Measurements from ENCODE around the gene COL6A1.

Gene COL6A1

DNA sequence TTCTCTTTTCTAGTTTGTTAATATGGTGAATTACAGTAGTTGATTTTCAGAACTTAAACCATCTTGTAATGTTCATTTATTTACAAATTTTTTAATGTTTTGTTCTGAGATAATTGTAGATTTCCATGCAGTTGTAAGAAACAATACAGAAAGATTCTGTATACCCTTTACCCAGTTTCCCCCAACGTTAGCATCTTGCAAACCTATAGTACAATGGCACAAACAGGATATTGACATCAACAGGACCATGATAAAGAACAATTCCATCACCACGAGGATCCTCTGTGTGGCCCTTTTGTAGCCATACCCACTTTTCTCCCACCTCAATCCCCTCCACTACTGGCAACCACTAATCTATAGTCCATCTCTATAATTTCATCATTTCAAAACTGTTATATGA, 33.3 kb downstream of the COL6A1 start:
- Histone ChIP-seq H3K79me2 (ENCODE audit: insufficient read depth, low read depth) (no peaks in the 10 kb centered on the region), H3K4me3 (IDR thresholded peaks at IDR 0.05; ENCODE audit: insufficient read depth, low read depth, low read length) (no peak overlapping the region), H3K4me1 (ENCODE audit: low read depth, poor library complexity, severe bottlenecking) (no peaks in the 10 kb centered on the region), H2AFZ (ENCODE audit: low read depth) (no peak overlapping the region), H3K4me2 (no peak overlapping the region), H4K20me1 (ENCODE audit: insufficient read depth) (no peaks in the 10 kb centered on the region), H3K36me3 (ENCODE audit: insufficient read depth) (no peaks in the 10 kb centered on the region), H3K27ac (no peak overlapping the region), H3K9ac (no peak overlapping the region), H3K27me3 (ENCODE audit: insufficient read depth, low read depth) (peaks cover 49% of the 10 kb centered on the region; the same call in 1 of the 2 replicates)
- TF ChIP-seq, protein P1, sequence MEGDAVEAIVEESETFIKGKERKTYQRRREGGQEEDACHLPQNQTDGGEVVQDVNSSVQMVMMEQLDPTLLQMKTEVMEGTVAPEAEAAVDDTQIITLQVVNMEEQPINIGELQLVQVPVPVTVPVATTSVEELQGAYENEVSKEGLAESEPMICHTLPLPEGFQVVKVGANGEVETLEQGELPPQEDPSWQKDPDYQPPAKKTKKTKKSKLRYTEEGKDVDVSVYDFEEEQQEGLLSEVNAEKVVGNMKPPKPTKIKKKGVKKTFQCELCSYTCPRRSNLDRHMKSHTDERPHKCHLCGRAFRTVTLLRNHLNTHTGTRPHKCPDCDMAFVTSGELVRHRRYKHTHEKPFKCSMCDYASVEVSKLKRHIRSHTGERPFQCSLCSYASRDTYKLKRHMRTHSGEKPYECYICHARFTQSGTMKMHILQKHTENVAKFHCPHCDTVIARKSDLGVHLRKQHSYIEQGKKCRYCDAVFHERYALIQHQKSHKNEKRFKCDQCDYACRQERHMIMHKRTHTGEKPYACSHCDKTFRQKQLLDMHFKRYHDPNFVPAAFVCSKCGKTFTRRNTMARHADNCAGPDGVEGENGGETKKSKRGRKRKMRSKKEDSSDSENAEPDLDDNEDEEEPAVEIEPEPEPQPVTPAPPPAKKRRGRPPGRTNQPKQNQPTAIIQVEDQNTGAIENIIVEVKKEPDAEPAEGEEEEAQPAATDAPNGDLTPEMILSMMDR (conservative IDR thresholded peaks at IDR 0.05; ENCODE audit: low read depth, low read length): no peak

DNA sequence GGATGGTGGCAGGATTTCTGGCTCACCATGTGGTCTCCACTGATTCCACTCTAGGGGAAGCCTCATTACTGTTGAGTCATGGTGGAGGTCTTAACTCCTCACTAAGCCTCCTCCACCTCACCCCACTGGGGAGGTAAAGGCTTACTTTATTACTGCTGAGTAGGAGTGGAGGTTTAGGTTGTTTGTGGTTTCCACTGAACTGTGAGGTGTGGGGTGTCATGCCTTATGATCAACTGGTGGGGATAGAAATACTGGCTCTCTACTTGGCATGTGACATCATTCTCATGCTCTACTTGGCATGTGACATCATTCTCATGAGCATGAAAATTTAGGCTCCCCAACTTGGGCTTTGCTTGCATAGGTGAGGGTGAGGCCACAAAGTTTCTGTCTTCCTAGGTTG, 35.6 kb downstream of the COL6A1 start:
- Histone ChIP-seq H3K79me2 (ENCODE audit: insufficient read depth, low read depth) (no peaks in the 10 kb centered on the region), H3K27ac (no peak overlapping the region), H3K4me2 (no peak overlapping the region), H3K36me3 (ENCODE audit: insufficient read depth) (no peaks in the 10 kb centered on the region), H2AFZ (ENCODE audit: low read depth) (no peak overlapping the region), H4K20me1 (ENCODE audit: insufficient read depth) (no peaks in the 10 kb centered on the region), H3K4me3 (IDR thresholded peaks at IDR 0.05; ENCODE audit: insufficient read depth, low read depth, low read length) (no peak overlapping the region), H3K27me3 (ENCODE audit: insufficient read depth, low read depth) (peaks cover 51% of the 10 kb centered on the region; the same call in 1 of the 2 replicates), H3K9ac (no peak overlapping the region), H3K4me1 (ENCODE audit: low read depth, poor library complexity, severe bottlenecking) (no peaks in the 10 kb centered on the region)
- TF ChIP-seq, protein P1 (conservative IDR thresholded peaks at IDR 0.05; ENCODE audit: low read depth, low read length): no peak

DNA sequence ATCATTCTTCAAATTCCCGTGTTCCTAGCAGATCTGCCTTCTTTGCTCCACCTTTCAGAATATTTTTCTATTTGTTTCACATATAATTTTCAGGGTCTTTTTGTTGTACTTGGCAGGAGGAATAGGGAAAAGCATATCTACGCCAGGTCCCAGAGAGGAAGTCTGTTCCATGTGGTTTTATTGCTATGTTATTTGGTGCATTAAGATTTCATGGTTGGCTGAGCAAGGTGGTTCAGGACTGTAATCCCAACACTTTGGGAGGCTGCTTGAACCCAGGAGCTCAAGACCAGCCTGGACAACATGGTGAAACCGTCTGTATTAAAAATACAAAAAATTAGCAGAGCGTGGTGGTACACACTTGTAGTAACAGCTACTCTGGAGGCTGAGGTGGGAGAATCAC, 36.1 kb downstream of the COL6A1 start:
- Histone ChIP-seq H3K27ac (no peak overlapping the region), H3K79me2 (ENCODE audit: insufficient read depth, low read depth) (no peaks in the 10 kb centered on the region), H3K4me3 (IDR thresholded peaks at IDR 0.05; ENCODE audit: insufficient read depth, low read depth, low read length) (no peak overlapping the region), H3K27me3 (ENCODE audit: insufficient read depth, low read depth) (peaks cover 48% of the 10 kb centered on the region; the same call in 1 of the 2 replicates), H3K36me3 (ENCODE audit: insufficient read depth) (no peaks in the 10 kb centered on the region), H3K4me1 (ENCODE audit: low read depth, poor library complexity, severe bottlenecking) (no peaks in the 10 kb centered on the region), H3K4me2 (no peak overlapping the region), H3K9ac (no peak overlapping the region), H4K20me1 (ENCODE audit: insufficient read depth) (no peaks in the 10 kb centered on the region), H2AFZ (ENCODE audit: low read depth) (no peak overlapping the region)
- TF ChIP-seq, protein P1 (conservative IDR thresholded peaks at IDR 0.05; ENCODE audit: low read depth, low read length): no peak

DNA sequence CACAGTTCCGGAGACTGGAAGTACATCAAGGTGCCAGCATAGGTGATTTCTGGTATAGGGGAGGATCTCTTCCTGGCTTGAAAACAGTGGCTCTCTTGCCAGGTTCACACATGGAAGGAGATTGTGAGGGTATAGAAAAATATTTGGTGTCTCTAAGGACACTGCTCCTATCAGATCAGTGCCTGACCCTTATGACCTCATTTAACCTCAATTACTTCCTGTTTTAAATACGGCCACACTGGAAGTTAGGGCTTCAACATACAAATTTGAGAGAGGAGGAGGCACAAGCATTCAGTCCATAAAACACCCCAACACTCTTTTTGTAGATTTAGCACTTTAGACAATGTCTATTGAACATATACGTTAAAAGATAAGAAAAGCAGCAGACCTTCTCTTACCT, 37.0 kb downstream of the COL6A1 start:
- H4K20me1 ChIP-seq (ENCODE audit: insufficient read depth): no peaks in the 10 kb centered on the region
- H3K27ac ChIP-seq: no peak overlapping the region
- H3K4me1 ChIP-seq (ENCODE audit: low read depth, poor library complexity, severe bottlenecking): no peaks in the 10 kb centered on the region
- TF ChIP-seq, protein P1 (conservative IDR thresholded peaks at IDR 0.05; ENCODE audit: low read depth, low read length): no peak
- H3K36me3 ChIP-seq (ENCODE audit: insufficient read depth): no peaks in the 10 kb centered on the region
- no peak overlapping the region for H3K4me3 ChIP-seq (IDR thresholded peaks at IDR 0.05; ENCODE audit: insufficient read depth, low read depth, low read length)
- peaks cover 39% of the 10 kb centered on the region; the same call in 1 of the 2 replicates for H3K27me3 ChIP-seq (ENCODE audit: insufficient read depth, low read depth)
- H3K79me2 ChIP-seq (ENCODE audit: insufficient read depth, low read depth): no peaks in the 10 kb centered on the region
- H3K4me2 ChIP-seq: no peak overlapping the region
- H2AFZ ChIP-seq (ENCODE audit: low read depth): no peak overlapping the region
- H3K9ac ChIP-seq: no peak overlapping the region

All from KMS-11 (cell line).